ENCODE results near the gene S100Z.
"Not testable (repeated sequence)": the region's sequence is repeated elsewhere in the genome, so short reads cannot be mapped to it uniquely, and the experiment has no call there.

- TF ChIP-seq CTCF, POLR2A (IDR thresholded peaks at IDR 0.05): not testable (repeated sequence)
These were observed 7.0 kb downstream of the S100Z start for GRCh38 chr5:76856800-76857199.
